Ovary (tissue), 3 donors: Measurements from ENCODE around the gene ALDH3B2.

Source experiments
- CTCF ChIP-seq, 3 donors: fragments of 450-650 bp in 2 of 3; fragments of 200-600 bp in 1 of 3; IDR thresholded peaks; one replicate each; pipeline versions ENCODE4 v1.5.1 to v1.8.0; 2016 to 2022; ENCODE audit warnings: antibody characterized with exemption in 3 of 3, mild to moderate bottlenecking in 1 of 3
- POLR2A ChIP-seq: fragments of 450-650 bp; IDR thresholded peaks from one replicate; pipeline ENCODE4 v1.6.1; 2017; ENCODE audit warnings: antibody characterized with exemption, mild to moderate bottlenecking, moderate library complexity
- donor health status: DM: no; HTN: no; CAD: no.

DNA sequence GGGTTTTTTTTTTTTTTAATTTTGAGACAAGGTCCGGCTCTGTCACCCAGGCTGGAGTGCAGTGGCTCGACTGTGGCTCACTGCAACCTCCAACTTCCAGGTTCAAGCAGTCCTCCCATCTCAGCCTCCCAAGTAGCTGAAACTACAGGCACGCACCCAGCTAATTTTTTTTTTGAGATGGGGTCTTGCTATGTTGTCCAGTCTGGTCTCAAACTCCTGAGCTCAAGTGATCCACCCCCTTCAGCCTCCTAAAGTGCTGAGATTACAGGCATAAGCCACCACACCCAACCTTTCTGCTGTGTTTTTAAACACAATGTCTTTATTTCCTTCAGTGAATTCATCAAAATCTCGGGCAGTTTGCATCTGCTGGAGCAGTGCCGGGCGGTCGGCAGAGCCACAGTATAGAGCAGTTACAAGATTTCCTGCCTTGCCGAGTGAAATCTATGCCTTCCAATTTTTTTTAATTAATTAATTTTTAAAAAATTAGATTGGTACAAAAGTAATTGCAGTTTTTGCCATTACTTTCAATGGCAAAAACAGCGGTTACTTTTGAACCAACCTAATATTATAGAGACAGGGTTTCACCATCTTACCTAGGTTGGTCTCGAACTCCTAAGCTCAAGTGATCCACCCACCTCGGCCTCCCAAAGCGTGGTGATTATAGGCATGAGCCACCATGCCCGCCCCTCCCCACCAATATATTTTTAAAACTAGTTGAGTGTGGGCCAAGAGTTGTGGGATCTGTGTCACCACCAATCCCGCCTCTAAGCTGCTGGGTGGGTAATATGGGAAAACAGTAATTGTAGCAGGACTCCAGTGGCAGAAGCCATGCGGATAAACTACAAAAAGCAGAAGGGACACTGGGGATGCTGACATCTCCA lies 21.2 kb downstream of the ALDH3B2 start:
- TF ChIP-seq CTCF (IDR thresholded peaks at IDR 0.05) (no peak), POLR2A (no peak)
